ENCODE data around the gene ANKRD33B.
A peak's percentile ranks its signal among the peaks of the same experiment; 100 is the strongest.

DNA sequence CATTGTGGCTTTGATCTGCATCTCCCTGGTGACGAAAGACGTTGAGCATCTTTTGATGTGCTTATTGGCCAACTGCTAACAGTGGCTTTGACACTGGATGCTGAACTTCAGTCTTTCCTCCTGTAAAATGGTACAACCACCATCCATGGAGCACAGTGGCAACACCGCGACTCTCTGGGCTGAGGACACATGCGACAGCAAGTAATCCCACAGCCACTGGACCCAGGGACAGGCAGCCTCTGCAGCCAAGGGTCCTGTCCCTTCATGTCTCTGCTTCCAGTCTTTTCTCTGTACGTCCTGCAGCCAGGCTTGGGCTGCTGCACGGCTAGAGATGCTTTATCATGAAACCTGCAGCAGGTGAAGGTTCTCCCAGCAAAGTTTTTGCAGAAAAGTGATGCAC, 113.7 kb downstream of the ANKRD33B start:
- TF ChIP-seq POLR2A (IDR thresholded peaks at IDR 0.05; ENCODE audit: low read depth, low read length), result peak; percentile 14; the same call in 1 of the 2 replicates
- no peak for TF ChIP-seq POLR2AphosphoS5 (IDR thresholded peaks at IDR 0.05; ENCODE audit: low read depth, low read length)
- TF ChIP-seq TAF1 (IDR thresholded peaks at IDR 0.05; ENCODE audit: borderline replicate concordance, low read depth, low read length), result no peak
